ENCODE results near the gene ZNF420.

DNA sequence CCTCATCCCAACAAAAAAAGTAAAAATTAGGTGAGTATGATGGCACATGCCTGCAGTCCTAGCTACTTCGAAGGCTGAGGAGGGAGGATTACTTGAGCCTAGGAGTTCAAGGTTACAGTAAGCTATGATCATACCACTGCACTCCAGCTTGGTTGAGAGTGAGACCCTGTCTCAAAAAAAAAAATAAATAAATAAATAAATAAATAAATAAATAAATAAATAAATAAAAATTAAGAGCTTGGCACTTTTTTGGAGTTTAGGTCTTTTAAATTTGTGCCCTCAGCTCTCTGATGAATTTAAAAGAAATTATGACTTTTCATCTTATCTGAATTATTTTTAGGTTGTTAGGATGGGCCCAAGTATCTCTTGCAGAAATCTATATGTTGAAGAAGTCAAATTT lies 8.9 kb downstream of the ZNF420 start:
- TF ChIP-seq, protein P1, sequence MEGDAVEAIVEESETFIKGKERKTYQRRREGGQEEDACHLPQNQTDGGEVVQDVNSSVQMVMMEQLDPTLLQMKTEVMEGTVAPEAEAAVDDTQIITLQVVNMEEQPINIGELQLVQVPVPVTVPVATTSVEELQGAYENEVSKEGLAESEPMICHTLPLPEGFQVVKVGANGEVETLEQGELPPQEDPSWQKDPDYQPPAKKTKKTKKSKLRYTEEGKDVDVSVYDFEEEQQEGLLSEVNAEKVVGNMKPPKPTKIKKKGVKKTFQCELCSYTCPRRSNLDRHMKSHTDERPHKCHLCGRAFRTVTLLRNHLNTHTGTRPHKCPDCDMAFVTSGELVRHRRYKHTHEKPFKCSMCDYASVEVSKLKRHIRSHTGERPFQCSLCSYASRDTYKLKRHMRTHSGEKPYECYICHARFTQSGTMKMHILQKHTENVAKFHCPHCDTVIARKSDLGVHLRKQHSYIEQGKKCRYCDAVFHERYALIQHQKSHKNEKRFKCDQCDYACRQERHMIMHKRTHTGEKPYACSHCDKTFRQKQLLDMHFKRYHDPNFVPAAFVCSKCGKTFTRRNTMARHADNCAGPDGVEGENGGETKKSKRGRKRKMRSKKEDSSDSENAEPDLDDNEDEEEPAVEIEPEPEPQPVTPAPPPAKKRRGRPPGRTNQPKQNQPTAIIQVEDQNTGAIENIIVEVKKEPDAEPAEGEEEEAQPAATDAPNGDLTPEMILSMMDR (conservative IDR thresholded peaks at IDR 0.05 in 1 of 2, IDR thresholded peaks at IDR 0.05 in 1 of 2; ENCODE audit: extremely low read depth in 1 of 2, insufficient read depth in 1 of 2, low read depth in 1 of 2, low read length in 2 of 2), result no peak
- no peak for TF ChIP-seq EZH2 (IDR thresholded peaks at IDR 0.05; ENCODE audit: borderline replicate concordance, low read length)

Measured in mammary epithelial cell (primary cell).